BLaER1 treated with 17β-estradiol and CSF1 and Interleukin-3, amounts not matched to agents 10 nM and 100 nM (cell line): ENCODE measurements around the gene MST1.

Source experiments
- H3K27ac ChIP-seq, 11 experiments: shearing (Covaris generic); formaldehyde crosslinking; 2 replicates each; pipeline ENCODE4 v1.8.1; 2022
- H3K27me3 ChIP-seq, 11 experiments: shearing (Covaris generic); formaldehyde crosslinking; 2 replicates each; pipeline ENCODE4 v1.8.1; 2022
- H3K36me3 ChIP-seq, 11 experiments: shearing (Covaris generic); formaldehyde crosslinking; 2 replicates each; pipeline ENCODE4 v1.8.1; 2022
- H3K4me1 ChIP-seq, 10 experiments: shearing (Covaris generic); formaldehyde crosslinking; 2 replicates each; pipeline ENCODE4 v1.8.1; 2022
- H3K4me2 ChIP-seq, 11 experiments: shearing (Covaris generic); formaldehyde crosslinking; 2 replicates each; pipeline ENCODE4 v1.8.1; 2022
- H3K4me3 ChIP-seq, 10 experiments: shearing (Covaris generic); formaldehyde crosslinking; 2 replicates each; pipeline ENCODE4 v1.8.1; 2022
- H3K9ac ChIP-seq, 11 experiments: shearing (Covaris generic); formaldehyde crosslinking; 2 replicates each; pipeline ENCODE4 v1.8.1; 2022
- H3K9me3 ChIP-seq, 11 experiments: shearing (Covaris generic); formaldehyde crosslinking; replicated peaks in 1 of 11; 2 replicates each; pipeline ENCODE4 v1.8.1; 2022
- H4K20me1 ChIP-seq, 11 experiments: shearing (Covaris generic); formaldehyde crosslinking; 2 replicates each; pipeline ENCODE4 v1.8.1; 2022
- Cebpa-rat ChIP-seq, 11 experiments: shearing (Covaris generic); IDR thresholded peaks; 2 replicates each; pipeline ENCODE4 v1.8.1; 2022

MST1 gene

GRCh38 chr3:49654955-49655556 is 34.2 kb downstream of the MST1 start:
- peak overlapping the region in 6 of 11 experiments; percentile 36 to 80 (median 58); a peak in 10 of 22 replicates for H3K27ac ChIP-seq
- peaks cover 0 to 15% (median 0%) of the 10 kb centered on the region in 11 experiments; a peak in 7 of 22 replicates for H3K9me3 ChIP-seq
- H3K27me3 ChIP-seq, result no peaks in the 10 kb centered on the region; a peak in 3 of 22 replicates
- peak overlapping the region in 1 of 11 experiments; percentile 49; a peak in 1 of 22 replicates for H3K9ac ChIP-seq
- no peak overlapping the region for H3K4me3 ChIP-seq
- H3K4me1 ChIP-seq, result peaks cover 18 to 86% (median 73%) of the 10 kb centered on the region in 10 experiments
- H4K20me1 ChIP-seq, result peaks cover 0 to 25% (median 0%) of the 10 kb centered on the region in 11 experiments; a peak in 5 of 22 replicates
- peak overlapping the region in 10 of 11 experiments; percentile 7 to 85 (median 76); a peak in 19 of 22 replicates for H3K4me2 ChIP-seq
- TF ChIP-seq Cebpa-rat (IDR thresholded peaks at IDR 0.05), result no peak
- H3K36me3 ChIP-seq, result no peaks in the 10 kb centered on the region

GRCh38 chr3:49654176-49654825 is 35.0 kb downstream of the MST1 start:
- Histone ChIP-seq H3K9me3 (peaks cover 0 to 15% (median 0%) of the 10 kb centered on the region in 11 experiments; a peak in 7 of 22 replicates), H3K4me2 (peak overlapping the region in 9 of 11 experiments; percentile 7 to 85 (median 77); a peak in 17 of 22 replicates), H4K20me1 (peaks cover 0 to 25% (median 0%) of the 10 kb centered on the region in 11 experiments; a peak in 5 of 22 replicates), H3K36me3 (no peaks in the 10 kb centered on the region), H3K4me1 (peaks cover 16 to 84% (median 70%) of the 10 kb centered on the region in 10 experiments), H3K27ac (peak overlapping the region in 3 of 11 experiments; percentile 58 to 80 (median 61); a peak in 4 of 22 replicates), H3K4me3 (no peak overlapping the region), H3K27me3 (no peaks in the 10 kb centered on the region; a peak in 3 of 22 replicates), H3K9ac (no peak overlapping the region)
- no peak for TF ChIP-seq Cebpa-rat (IDR thresholded peaks at IDR 0.05)

DNA sequence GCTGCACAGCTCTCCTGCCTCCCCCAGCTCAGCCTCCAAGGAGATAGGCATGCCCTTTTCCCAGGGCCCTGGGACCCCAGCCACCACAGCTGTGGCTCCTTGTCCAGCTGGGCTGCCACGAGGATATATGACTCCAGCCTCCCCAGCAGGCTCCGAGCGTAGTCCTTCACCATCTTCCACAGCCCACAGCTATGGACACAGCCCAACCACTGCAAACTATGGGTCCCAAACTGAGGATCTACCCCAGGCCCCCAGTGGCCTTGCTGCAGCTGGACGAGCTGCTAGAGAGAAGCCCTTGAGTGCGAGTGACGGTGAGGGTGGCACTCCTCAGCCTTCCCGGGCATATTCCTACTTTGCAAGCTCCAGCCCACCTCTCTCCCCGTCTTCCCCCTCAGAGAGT is 35.7 kb downstream of the MST1 start:
- TF ChIP-seq Cebpa-rat (IDR thresholded peaks at IDR 0.05), result no peak
- H3K4me2 ChIP-seq, result peak overlapping the region in 8 of 11 experiments; percentile 66 to 85 (median 79); a peak in 16 of 22 replicates
- H3K27ac ChIP-seq, result no peak overlapping the region
- H4K20me1 ChIP-seq, result peaks cover 0 to 25% (median 0%) of the 10 kb centered on the region in 11 experiments; a peak in 5 of 22 replicates
- no peaks in the 10 kb centered on the region for H3K36me3 ChIP-seq
- peaks cover 0 to 15% (median 0%) of the 10 kb centered on the region in 11 experiments; a peak in 7 of 22 replicates for H3K9me3 ChIP-seq
- peaks cover 16 to 81% (median 67%) of the 10 kb centered on the region in 10 experiments for H3K4me1 ChIP-seq
- no peak overlapping the region for H3K9ac ChIP-seq
- H3K4me3 ChIP-seq, result no peak overlapping the region
- H3K27me3 ChIP-seq, result no peaks in the 10 kb centered on the region; a peak in 3 of 22 replicates

GRCh38 chr3:49652903-49653415 is 36.3 kb downstream of the MST1 start:
- no peaks in the 10 kb centered on the region; a peak in 3 of 22 replicates for H3K27me3 ChIP-seq
- H4K20me1 ChIP-seq, result peaks cover 0 to 25% (median 0%) of the 10 kb centered on the region in 11 experiments; a peak in 5 of 22 replicates
- peaks cover 0 to 15% (median 0%) of the 10 kb centered on the region in 11 experiments; a peak in 7 of 22 replicates for H3K9me3 ChIP-seq
- peaks cover 18 to 79% (median 66%) of the 10 kb centered on the region in 10 experiments for H3K4me1 ChIP-seq
- H3K27ac ChIP-seq, result no peak overlapping the region
- peak overlapping the region in 8 of 11 experiments; percentile 66 to 85 (median 79); a peak in 15 of 22 replicates for H3K4me2 ChIP-seq
- H3K36me3 ChIP-seq, result no peaks in the 10 kb centered on the region
- 0 out of 22 replicates have a peak overlapping the region, but pooled peaks of 1 of the 11 experiments have one; percentile 3 for H3K9ac ChIP-seq
- H3K4me3 ChIP-seq, result no peak overlapping the region
- no peak for TF ChIP-seq Cebpa-rat (IDR thresholded peaks at IDR 0.05)

- H3K4me2 ChIP-seq, result peak overlapping the region in 8 of 11 experiments; percentile 66 to 85 (median 79); a peak in 12 of 22 replicates
- H3K9me3 ChIP-seq, result peaks cover 0 to 15% (median 0%) of the 10 kb centered on the region in 11 experiments; a peak in 7 of 22 replicates
- H3K4me3 ChIP-seq, result no peak overlapping the region
- no peak overlapping the region for H3K27ac ChIP-seq
- no peak for TF ChIP-seq Cebpa-rat (IDR thresholded peaks at IDR 0.05)
- H3K36me3 ChIP-seq, result no peaks in the 10 kb centered on the region
- H3K27me3 ChIP-seq, result no peaks in the 10 kb centered on the region; a peak in 3 of 22 replicates
- peaks cover 0 to 25% (median 0%) of the 10 kb centered on the region in 11 experiments; a peak in 5 of 22 replicates for H4K20me1 ChIP-seq
- peaks cover 22 to 79% (median 66%) of the 10 kb centered on the region in 10 experiments for H3K4me1 ChIP-seq
- H3K9ac ChIP-seq, result 0 out of 22 replicates have a peak overlapping the region, but pooled peaks of 1 of the 11 experiments have one; percentile 3
These were observed 36.9 kb downstream of the MST1 start for GRCh38 chr3:49652218-49652902.

DNA sequence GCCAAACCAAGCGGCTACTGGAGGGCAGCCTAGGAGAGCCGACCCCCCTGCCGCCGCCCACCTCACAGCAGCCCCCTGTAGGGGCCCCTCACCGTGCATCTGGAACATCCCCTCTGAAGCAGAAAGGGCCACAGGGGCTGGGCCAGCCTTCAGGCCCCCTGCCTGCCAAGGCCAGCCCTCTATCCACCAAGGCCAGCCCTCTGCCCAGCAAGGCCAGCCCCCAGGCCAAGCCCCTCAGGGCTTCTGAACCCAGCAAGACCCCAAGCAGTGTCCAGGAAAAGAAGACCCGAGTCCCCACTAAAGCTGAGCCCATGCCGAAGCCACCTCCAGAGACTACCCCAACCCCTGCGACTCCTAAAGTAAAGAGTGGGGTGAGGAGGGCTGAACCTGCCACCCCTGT is 38.6 kb downstream of the MST1 start:
- Histone ChIP-seq H3K36me3 (no peaks in the 10 kb centered on the region), H3K4me2 (0 out of 22 replicates have a peak overlapping the region, but pooled peaks of 1 of the 11 experiments have one; percentile 17), H3K4me3 (no peak overlapping the region), H4K20me1 (peaks cover 0 to 18% (median 0%) of the 10 kb centered on the region in 11 experiments; a peak in 3 of 22 replicates), H3K27ac (no peak overlapping the region), H3K9ac (no peak overlapping the region), H3K4me1 (peaks cover 8 to 69% (median 54%) of the 10 kb centered on the region in 10 experiments; a peak in 18 of 20 replicates), H3K27me3 (no peaks in the 10 kb centered on the region; a peak in 1 of 22 replicates), H3K9me3 (peaks cover 0 to 6% (median 0%) of the 10 kb centered on the region in 11 experiments; a peak in 7 of 22 replicates)
- no peak for TF ChIP-seq Cebpa-rat (IDR thresholded peaks at IDR 0.05)

GRCh38 chr3:49650177-49650576 is 39.1 kb downstream of the MST1 start:
- Histone ChIP-seq H3K36me3 (no peaks in the 10 kb centered on the region), H3K27ac (no peak overlapping the region; a peak in 1 of 22 replicates), H3K4me2 (peak overlapping the region in 5 of 11 experiments; percentile 14 to 30 (median 28); a peak in 8 of 22 replicates), H3K4me1 (peaks cover 11 to 64% (median 50%) of the 10 kb centered on the region in 10 experiments; a peak in 19 of 20 replicates), H3K27me3 (no peaks in the 10 kb centered on the region; a peak in 1 of 22 replicates), H3K9ac (no peak overlapping the region), H3K9me3 (peaks cover 0 to 3% (median 0%) of the 10 kb centered on the region in 11 experiments; a peak in 7 of 22 replicates), H3K4me3 (no peak overlapping the region), H4K20me1 (peaks cover 0 to 16% (median 0%) of the 10 kb centered on the region in 11 experiments; a peak in 3 of 22 replicates)
- no peak for TF ChIP-seq Cebpa-rat (IDR thresholded peaks at IDR 0.05)

GRCh38 chr3:49649576-49649975 is 39.7 kb downstream of the MST1 start:
- Histone ChIP-seq H3K4me2 (peak overlapping the region in 5 of 11 experiments; percentile 14 to 30 (median 28); a peak in 9 of 22 replicates), H3K36me3 (no peaks in the 10 kb centered on the region), H4K20me1 (peaks cover 0 to 11% (median 0%) of the 10 kb centered on the region in 11 experiments; a peak in 3 of 22 replicates), H3K4me1 (peaks cover 13 to 58% (median 44%) of the 10 kb centered on the region in 10 experiments), H3K27me3 (no peaks in the 10 kb centered on the region; a peak in 1 of 22 replicates), H3K9ac (no peak overlapping the region), H3K27ac (peak overlapping the region in 1 of 11 experiments; percentile 42; a peak in 1 of 22 replicates), H3K9me3 (no peaks in the 10 kb centered on the region; a peak in 2 of 22 replicates), H3K4me3 (no peak overlapping the region)
- TF ChIP-seq Cebpa-rat (IDR thresholded peaks at IDR 0.05), result no peak
